NB4 (cell line): ENCODE measurements around the gene RXRB.

ENCODE experiments used
- POLR2A ChIP-seq: IDR thresholded peaks from 2 replicates; pipeline ENCODE4 v1.6.1; 2011; ENCODE audit warnings: mild to moderate bottlenecking; ENCODE audit not compliant: insufficient read length; ENCODE audit errors: extremely low read depth
- TF ChIP-seq, protein P1 (sequence below): IDR thresholded peaks from one replicate; pipeline ENCODE4 v1.5.1; 2012; ENCODE audit warnings: low read depth, low read length

DNA sequence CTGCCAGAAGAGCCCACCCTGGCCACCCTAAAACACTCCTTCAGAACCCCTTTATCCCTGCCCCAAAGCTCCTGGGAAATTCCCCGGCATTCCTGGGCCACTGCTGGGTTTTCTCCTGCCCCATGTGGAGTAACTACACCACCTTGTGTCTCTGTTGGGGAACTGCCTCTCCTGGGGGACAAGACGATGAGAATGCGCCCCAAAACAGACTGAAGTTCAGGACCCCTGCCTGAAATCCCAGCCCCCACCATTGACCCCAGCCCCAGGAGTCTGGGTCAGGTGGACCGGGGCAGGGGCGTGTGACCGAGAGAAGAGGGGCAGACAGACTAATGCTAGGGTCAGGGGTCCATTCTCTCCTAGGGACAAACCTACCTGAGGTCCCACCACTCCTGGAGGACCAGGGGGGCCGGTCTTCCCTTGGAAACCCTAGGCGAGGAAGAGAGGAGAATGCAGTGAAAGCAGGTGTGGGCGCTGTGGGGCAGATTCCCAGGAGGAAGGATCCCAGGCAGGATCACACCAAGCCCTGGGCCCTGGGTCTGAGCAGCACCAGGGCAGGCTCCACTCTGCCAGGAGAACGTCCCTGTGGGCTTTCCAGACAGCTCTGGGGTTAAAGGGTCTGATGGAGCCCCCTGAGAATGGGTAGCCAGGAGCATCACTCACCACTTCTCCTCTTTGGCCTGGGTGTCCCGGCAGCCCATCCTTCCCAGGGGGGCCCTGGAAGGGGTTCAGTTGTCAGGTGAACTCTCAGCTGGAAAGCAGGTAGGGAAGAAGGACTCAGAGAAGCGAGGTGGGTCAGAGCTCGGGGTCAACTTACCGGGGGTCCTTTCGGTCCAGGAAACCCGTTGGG is 27.6 kb downstream of the RXRB start:
- TF ChIP-seq, protein P1, sequence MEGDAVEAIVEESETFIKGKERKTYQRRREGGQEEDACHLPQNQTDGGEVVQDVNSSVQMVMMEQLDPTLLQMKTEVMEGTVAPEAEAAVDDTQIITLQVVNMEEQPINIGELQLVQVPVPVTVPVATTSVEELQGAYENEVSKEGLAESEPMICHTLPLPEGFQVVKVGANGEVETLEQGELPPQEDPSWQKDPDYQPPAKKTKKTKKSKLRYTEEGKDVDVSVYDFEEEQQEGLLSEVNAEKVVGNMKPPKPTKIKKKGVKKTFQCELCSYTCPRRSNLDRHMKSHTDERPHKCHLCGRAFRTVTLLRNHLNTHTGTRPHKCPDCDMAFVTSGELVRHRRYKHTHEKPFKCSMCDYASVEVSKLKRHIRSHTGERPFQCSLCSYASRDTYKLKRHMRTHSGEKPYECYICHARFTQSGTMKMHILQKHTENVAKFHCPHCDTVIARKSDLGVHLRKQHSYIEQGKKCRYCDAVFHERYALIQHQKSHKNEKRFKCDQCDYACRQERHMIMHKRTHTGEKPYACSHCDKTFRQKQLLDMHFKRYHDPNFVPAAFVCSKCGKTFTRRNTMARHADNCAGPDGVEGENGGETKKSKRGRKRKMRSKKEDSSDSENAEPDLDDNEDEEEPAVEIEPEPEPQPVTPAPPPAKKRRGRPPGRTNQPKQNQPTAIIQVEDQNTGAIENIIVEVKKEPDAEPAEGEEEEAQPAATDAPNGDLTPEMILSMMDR = peak; percentile 68
- TF ChIP-seq POLR2A = no peak
